Retinal pigment epithelial cell (primary cell): ENCODE results near the gene ASIC2.

ENCODE experiments used
- DNase-seq: peaks from one replicate; pipeline ENCODE4 v3.0.0-alpha.2; 2010; ENCODE audit warnings: low read depth
- H3K4me3 ChIP-seq: 2 replicates; pipeline ENCODE4 v1.5.1; 2011; ENCODE audit warnings: mild to moderate bottlenecking, low read length, control low read depth, moderate library complexity
- TF ChIP-seq, protein P1 (sequence below): conservative IDR thresholded peaks from 2 replicates; pipeline ENCODE4 v1.5.1; 2011; ENCODE audit warnings: low read depth, low read length, control low read depth, inconsistent platforms

Gene ASIC2

DNA sequence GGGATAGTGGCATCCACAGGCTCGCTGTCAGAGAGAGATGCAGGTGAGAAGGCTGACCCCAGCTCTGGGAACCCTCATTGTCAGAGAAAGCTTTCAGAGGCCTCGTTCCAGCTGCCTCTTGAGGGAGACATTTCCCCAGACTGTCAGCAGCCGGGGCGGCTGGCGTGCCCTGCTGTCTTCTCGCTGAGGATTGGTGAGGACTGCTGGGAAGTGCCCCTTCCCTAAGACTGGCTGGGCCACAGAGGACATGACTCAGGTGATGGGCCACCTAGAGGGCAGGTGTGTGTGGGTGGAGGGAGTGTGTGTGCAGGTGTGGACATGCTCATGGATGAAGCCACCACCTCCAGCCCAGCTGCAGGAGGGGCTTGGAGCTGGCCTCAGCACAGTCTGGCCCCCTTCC, 276.2 kb downstream of the ASIC2 start:
- no peak for DNase-seq
- TF ChIP-seq, protein P1, sequence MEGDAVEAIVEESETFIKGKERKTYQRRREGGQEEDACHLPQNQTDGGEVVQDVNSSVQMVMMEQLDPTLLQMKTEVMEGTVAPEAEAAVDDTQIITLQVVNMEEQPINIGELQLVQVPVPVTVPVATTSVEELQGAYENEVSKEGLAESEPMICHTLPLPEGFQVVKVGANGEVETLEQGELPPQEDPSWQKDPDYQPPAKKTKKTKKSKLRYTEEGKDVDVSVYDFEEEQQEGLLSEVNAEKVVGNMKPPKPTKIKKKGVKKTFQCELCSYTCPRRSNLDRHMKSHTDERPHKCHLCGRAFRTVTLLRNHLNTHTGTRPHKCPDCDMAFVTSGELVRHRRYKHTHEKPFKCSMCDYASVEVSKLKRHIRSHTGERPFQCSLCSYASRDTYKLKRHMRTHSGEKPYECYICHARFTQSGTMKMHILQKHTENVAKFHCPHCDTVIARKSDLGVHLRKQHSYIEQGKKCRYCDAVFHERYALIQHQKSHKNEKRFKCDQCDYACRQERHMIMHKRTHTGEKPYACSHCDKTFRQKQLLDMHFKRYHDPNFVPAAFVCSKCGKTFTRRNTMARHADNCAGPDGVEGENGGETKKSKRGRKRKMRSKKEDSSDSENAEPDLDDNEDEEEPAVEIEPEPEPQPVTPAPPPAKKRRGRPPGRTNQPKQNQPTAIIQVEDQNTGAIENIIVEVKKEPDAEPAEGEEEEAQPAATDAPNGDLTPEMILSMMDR, result no peak
- no peak overlapping the region for H3K4me3 ChIP-seq

DNA sequence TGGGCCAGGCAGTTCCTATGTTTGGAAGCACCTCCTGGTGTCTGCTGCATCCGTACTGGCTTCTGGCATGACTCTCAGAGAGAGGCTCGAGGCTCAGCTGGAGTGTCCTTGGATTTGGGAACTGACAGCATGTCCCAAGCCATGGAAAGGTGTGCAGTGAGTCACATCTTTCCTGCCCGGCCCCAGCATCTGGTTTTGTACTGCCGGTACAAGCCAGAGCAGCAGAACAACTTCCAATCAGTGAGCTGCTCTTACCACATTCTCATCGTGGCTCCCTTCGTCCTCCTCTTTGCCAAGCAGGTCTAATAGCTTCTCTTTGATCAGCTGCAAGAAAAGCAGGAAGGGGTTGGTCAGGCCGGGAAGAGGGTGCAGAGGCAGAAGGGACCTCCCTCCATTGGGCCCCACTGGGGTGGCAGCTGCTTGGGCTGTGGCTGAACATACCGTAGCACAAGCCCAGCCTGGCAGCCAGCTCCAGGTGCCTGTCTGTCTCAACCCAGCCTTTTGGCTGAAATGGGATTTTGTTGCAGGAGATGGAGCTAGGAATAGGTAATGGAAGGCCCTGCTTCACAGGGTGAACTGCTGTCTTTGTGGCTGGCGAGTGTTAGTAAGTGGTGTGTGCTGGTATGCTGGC, 277.3 kb downstream of the ASIC2 start:
- DNase-seq, result no peak
- no peak overlapping the region for H3K4me3 ChIP-seq
- TF ChIP-seq, protein P1, result no peak

DNA sequence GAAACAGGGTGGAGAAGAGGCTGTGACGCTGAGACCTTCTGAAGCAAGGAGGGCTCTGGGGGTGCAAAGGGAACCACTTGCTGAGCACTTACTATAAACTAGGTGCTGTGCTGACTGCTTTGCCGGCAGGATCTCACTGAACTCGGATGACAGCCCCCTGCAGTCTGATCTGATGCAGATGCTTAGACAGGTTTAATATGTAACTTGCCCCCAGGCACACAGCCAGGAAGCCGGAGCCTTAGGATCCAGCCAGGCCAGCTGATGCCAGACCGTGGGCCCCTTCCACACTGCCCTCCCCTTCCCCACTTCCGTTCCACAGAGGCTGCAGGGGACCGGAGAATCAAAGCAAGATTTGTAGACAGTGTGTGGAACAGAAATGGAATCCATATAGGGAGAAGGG, 278.3 kb downstream of the ASIC2 start:
- TF ChIP-seq, protein P1, result no peak
- DNase-seq, result no peak
- H3K4me3 ChIP-seq, result no peak overlapping the region

DNA sequence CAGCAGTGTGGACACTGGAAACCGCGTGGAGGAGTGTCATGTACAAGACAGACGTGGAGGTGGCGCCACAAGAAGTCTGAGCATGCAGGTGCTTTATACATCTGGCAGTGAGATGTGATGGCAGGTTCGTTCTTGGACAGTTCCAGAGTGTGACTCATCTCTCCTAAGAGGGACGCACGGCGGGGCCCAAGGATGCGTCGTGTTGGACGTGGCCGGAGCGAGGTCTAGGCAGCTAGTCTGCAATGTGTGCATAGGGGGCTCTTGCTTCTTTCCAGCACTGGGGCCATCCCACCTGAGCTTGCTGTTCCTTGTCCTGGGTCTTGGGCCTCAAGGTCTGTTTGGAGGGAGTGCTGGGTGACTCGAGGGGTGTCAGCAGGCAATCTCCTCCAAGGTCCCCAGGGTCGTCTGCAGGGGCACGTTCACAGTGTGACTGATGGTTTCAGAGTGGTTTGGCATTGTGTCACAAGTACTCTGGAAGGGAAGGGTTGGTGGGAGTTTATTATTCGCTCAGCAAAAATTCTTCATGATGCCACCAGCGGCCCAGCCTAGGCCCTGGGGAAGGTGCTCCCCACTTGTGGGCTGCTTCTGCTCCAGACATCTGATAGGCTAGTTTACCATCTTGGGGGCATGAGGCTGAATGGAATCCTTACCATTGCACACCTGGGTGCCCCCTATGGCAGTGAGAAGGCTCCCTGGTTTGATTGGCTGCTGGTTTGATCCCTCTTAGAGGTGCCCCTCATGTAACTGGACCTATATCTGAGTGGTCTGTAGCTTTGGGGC, 279.3 kb downstream of the ASIC2 start:
- TF ChIP-seq, protein P1, result no peak
- H3K4me3 ChIP-seq, result no peak overlapping the region
- DNase-seq, result no peak

DNA sequence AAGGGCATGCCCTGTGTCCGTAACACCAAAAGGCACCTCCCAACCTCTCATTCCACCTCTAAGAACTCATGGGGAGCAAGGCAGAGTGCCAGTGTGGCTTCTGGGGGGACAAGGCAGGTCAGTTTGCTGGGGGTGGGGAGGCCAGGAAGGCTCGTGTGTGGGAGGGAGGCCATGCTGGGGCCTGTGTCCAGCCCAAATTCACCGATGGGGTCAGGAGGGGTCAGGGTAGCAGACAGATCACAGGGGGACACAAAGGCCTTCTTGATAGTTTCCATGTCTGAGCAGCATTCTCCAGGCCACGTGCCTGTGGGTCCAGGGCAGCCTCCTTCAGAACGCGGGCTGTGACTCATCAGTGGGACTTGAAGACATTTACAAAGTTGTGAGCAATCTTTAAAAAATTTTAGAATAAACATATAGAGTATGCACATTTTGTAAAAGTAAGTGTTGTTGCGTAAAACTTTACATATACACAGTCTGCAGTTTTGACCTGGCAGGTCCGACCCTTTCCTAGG, 280.5 kb downstream of the ASIC2 start:
- no peak overlapping the region for H3K4me3 ChIP-seq
- TF ChIP-seq, protein P1, result no peak
- peak; percentile 58 for DNase-seq

DNA sequence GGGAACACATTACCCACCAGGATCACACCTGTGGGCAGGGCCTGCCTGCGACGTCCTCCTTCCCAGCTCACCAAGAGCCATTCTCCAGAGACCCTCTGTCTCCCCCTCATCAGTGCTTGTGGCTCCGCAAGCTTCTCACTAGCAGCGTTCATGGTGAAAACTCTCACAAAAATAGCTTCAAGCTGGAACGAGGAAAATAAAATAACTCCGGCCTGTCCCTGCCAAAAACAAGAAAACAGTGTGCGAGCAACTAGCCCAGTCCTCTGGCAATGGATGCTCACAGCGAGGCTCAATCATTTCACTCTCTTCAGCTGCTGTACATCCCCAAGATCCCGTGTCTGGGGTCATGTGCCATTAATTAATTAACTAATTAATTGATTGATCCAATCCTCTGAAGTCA, 283.5 kb downstream of the ASIC2 start:
- DNase-seq, result no peak
- no peak overlapping the region for H3K4me3 ChIP-seq
- TF ChIP-seq, protein P1, result no peak

DNA sequence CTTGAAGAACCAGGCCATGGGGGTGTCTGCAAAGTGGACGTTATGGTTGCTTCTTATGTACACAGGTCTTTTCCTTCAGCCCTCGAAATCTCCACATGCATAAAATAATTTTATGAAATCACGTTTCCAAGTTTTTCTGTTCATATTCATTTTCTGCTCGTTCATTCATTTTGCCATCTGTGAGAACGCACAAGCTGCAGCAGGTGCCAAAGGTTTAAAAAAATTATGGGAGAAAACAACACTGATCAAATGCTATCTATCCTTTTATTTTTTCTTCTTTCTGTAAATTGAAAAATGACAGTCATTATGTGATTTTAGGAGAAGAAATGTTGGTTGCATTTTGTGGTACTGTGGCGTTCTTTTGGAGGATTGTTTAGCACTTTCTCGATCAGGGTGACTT, 285.9 kb downstream of the ASIC2 start:
- no peak for DNase-seq
- TF ChIP-seq, protein P1, result no peak
- H3K4me3 ChIP-seq, result no peak overlapping the region
